Sigmoid colon (tissue), 4 donors: ENCODE data around the gene MTA1.

ENCODE experiments used
- CTCF ChIP-seq, 4 experiments: fragments of 450-650 bp in 3 of 4; fragments of 200-600 bp in 1 of 4; IDR thresholded peaks; one replicate each; pipeline ENCODE4 v1.5.1; 2016 to 2019; ENCODE audit warnings: antibody characterized with exemption in 4 of 4, mild to moderate bottlenecking in 3 of 4, moderate library complexity in 2 of 4
- POLR2A ChIP-seq, 2 donors: fragments of 450-650 bp; IDR thresholded peaks; one replicate each; pipeline ENCODE4 v1.6.1; 2016; ENCODE audit warnings: antibody characterized with exemption in 2 of 2, mild to moderate bottlenecking in 2 of 2, moderate library complexity in 2 of 2
- POLR2AphosphoS5 ChIP-seq, 4 donors: sonication (generic); formaldehyde crosslinking; IDR thresholded peaks; one replicate each; pipeline ENCODE4 v1.6.1; 2017; ENCODE audit warnings: antibody characterized with exemption in 4 of 4

- TF ChIP-seq CTCF (IDR thresholded peaks at IDR 0.05) (no peak), POLR2A (IDR thresholded peaks at IDR 0.05) (no peak), POLR2AphosphoS5 (IDR thresholded peaks at IDR 0.05) (no peak)
Observed at GRCh38 chr14:105480199-105480746, 60.6 kb downstream of the MTA1 start.
